SU-DHL-6 (cell line): Measurements from ENCODE around the gene TPPP2.

Source experiments
- CTCF ChIP-seq: fragments of 200-600 bp; sonication (generic); IDR thresholded peaks from one replicate; pipeline ENCODE4 v1.5.1; 2017; ENCODE audit warnings: antibody characterized with exemption, mild to moderate bottlenecking, low read length, moderate library complexity; ENCODE audit not compliant: insufficient read depth, poor library complexity, severe bottlenecking
- EZH2phosphoT487 ChIP-seq: fragments of 200-600 bp; sonication (generic), shearing (Covaris generic); conservative IDR thresholded peaks from 2 replicates; pipeline ENCODE4 v1.6.1; 2018; ENCODE audit warnings: mild to moderate bottlenecking, antibody characterized with exemption, low read length, moderate library complexity, mixed read lengths

GRCh38 chr14:21081521-21082142 is 51.6 kb downstream of the TPPP2 start:
- TF ChIP-seq CTCF: no peak
- TF ChIP-seq EZH2phosphoT487: no peak
